HepG2 (cell line): ENCODE results near the gene SDCCAG8. TPM values are rescaled to one million over a fixed set of nuclear protein-coding genes. Genes with fewer than 3 reads are reported as not detected.

Source experiments
- CBX2 ChIP-seq, 2 experiments: fragments of 200-600 bp in 1 of 2; sonication (generic); formaldehyde crosslinking in 1 of 2; IDR thresholded peaks; 2 replicates each; pipeline versions ENCODE4 v1.7.0 to v1.8.1; 2018 to 2022; ENCODE audit warnings: low read depth in 2 of 2, low read length in 1 of 2, mild to moderate bottlenecking in 1 of 2, missing genetic modification reagents in 1 of 2
- polyA plus RNA-seq, 8 experiments: library from polyadenylated mRNA; depleted of rRNA in 3 of 8; stranded (reverse) in 7 of 8; unstranded in 1 of 8; fragments of >200 nt; fragmentation: Illumina TruSeq in 4 of 8; extraction: Trizol in 4 of 8; gene quantifications; 2 replicates each; pipeline versions ENCODE4 v1.2.1 to v1.2.3, GENCODE V29; 2011 to 2016; ENCODE audit warnings: low read depth in 4 of 8, missing spikeins in 1 of 8, mixed read lengths in 1 of 8; ENCODE audit not compliant: insufficient read depth in 1 of 8
- total RNA-seq, 5 experiments: library from RNA; depleted of rRNA; stranded (reverse); fragments of >200 nt; fragmentation: Illumina TruSeq; extraction: Trizol; gene quantifications; 2 replicates each; pipeline ENCODE4 v1.2.3, GENCODE V29; 2016; ENCODE audit warnings: low read depth in 1 of 5
- TF ChIP-seq, protein P1 (sequence below): sonication (generic); formaldehyde crosslinking; IDR thresholded peaks from 2 replicates; pipeline ENCODE4 v1.4.0; 2020; ENCODE audit warnings: missing genetic modification reagents
- TF ChIP-seq, protein P2 (sequence below): sonication (generic); formaldehyde crosslinking; IDR thresholded peaks from 2 replicates; pipeline ENCODE4 v1.4.0; 2020; ENCODE audit warnings: missing genetic modification reagents, borderline replicate concordance
- TF ChIP-seq, protein P3 (sequence below): IDR thresholded peaks from 2 replicates; pipeline ENCODE4 v1.6.1; 2016; ENCODE audit warnings: missing biosample characterization, missing genetic modification reagents, low read depth

Gene SDCCAG8
- total and polyA plus RNA-seq, 2 of the 13 experiments (the other 11 are each of a cell fraction or from before 2014, with no cell fraction given) = 9.5 to 13.4 TPM

DNA sequence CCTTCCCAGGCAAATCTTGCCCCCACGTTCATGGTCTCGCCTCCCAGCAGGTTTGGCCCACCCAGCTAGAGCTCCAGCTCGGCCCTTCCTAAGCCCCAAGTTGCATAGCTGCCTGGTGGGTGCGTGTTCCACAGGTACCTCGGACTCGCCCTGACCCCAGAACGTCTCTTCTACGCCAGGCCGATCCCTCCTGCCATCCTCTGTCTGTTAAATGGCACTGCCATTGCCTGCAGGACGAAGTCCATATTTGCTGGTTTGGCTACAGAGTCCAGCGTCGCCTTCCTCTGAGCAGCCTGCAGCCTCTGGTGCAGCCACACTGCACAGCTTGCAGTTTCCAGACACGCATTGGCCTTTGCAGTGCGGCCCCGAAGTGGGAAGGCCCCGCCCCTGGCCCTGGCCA is 228.1 kb downstream of the SDCCAG8 start (continued):
- TF ChIP-seq, protein P1, sequence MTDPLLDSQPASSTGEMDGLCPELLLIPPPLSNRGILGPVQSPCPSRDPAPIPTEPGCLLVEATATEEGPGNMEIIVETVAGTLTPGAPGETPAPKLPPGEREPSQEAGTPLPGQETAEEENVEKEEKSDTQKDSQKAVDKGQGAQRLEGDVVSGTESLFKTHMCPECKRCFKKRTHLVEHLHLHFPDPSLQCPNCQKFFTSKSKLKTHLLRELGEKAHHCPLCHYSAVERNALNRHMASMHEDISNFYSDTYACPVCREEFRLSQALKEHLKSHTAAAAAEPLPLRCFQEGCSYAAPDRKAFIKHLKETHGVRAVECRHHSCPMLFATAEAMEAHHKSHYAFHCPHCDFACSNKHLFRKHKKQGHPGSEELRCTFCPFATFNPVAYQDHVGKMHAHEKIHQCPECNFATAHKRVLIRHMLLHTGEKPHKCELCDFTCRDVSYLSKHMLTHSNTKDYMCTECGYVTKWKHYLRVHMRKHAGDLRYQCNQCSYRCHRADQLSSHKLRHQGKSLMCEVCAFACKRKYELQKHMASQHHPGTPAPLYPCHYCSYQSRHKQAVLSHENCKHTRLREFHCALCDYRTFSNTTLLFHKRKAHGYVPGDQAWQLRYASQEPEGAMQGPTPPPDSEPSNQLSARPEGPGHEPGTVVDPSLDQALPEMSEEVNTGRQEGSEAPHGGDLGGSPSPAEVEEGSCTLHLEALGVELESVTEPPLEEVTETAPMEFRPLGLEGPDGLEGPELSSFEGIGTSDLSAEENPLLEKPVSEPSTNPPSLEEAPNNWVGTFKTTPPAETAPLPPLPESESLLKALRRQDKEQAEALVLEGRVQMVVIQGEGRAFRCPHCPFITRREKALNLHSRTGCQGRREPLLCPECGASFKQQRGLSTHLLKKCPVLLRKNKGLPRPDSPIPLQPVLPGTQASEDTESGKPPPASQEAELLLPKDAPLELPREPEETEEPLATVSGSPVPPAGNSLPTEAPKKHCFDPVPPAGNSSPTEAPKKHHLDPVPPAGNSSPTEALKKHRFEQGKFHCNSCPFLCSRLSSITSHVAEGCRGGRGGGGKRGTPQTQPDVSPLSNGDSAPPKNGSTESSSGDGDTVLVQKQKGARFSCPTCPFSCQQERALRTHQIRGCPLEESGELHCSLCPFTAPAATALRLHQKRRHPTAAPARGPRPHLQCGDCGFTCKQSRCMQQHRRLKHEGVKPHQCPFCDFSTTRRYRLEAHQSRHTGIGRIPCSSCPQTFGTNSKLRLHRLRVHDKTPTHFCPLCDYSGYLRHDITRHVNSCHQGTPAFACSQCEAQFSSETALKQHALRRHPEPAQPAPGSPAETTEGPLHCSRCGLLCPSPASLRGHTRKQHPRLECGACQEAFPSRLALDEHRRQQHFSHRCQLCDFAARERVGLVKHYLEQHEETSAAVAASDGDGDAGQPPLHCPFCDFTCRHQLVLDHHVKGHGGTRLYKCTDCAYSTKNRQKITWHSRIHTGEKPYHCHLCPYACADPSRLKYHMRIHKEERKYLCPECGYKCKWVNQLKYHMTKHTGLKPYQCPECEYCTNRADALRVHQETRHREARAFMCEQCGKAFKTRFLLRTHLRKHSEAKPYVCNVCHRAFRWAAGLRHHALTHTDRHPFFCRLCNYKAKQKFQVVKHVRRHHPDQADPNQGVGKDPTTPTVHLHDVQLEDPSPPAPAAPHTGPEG (CRISPR knock-in tag) = no peak
- TF ChIP-seq, protein P2, sequence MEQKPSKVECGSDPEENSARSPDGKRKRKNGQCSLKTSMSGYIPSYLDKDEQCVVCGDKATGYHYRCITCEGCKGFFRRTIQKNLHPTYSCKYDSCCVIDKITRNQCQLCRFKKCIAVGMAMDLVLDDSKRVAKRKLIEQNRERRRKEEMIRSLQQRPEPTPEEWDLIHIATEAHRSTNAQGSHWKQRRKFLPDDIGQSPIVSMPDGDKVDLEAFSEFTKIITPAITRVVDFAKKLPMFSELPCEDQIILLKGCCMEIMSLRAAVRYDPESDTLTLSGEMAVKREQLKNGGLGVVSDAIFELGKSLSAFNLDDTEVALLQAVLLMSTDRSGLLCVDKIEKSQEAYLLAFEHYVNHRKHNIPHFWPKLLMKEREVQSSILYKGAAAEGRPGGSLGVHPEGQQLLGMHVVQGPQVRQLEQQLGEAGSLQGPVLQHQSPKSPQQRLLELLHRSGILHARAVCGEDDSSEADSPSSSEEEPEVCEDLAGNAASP = no peak
- TF ChIP-seq, protein P3, sequence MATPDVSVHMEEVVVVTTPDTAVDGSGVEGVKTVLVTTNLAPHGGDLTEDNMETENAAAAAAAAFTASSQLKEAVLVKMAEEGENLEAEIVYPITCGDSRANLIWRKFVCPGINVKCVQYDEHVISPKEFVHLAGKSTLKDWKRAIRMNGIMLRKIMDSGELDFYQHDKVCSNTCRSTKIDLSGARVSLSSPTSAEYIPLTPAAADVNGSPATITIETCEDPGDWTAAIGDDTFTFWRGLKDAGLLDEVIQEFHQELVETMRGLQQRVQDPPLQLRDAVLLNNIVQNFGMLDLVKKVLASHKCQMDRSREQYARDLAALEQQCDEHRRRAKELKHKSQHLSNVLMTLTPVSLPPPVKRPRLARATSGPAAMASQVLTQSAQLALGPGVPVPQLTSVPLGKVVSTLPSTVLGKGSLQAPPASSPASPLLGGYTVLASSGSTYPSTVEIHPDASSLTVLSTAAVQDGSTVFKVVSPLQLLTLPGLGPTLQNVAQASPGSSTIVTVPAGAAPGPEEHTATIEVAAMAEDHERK = no peak
- TF ChIP-seq CBX2 (IDR thresholded peaks at IDR 0.05; ENCODE audit: low read depth, low read length) (no peak), CBX2 (CRISPR knock-in tag; IDR thresholded peaks at IDR 0.05; ENCODE audit: low read depth) (no peak)
